K562 (cell line): ENCODE results near the gene OR4D2. TPM values are rescaled to one million over a fixed set of nuclear protein-coding genes. Genes with fewer than 3 reads are reported as not detected.
A peak's percentile ranks its signal among the peaks of the same experiment; 100 is the strongest.

Source experiments
- CCNT2 ChIP-seq: IDR thresholded peaks from 2 replicates; pipeline ENCODE4 v1.6.1; 2011; ENCODE audit warnings: borderline replicate concordance, low read depth, mild to moderate bottlenecking, moderate library complexity, mixed read lengths, low read length; ENCODE audit not compliant: insufficient read length; ENCODE audit errors: extremely low read depth
- CEBPG ChIP-seq, 3 experiments: fragments of 200-800 bp in 1 of 3; sonication (Bioruptor generic) in 1 of 3; sonication (generic) in 1 of 3; formaldehyde crosslinking in 1 of 3; IDR thresholded peaks in 2 of 3; conservative IDR thresholded peaks in 1 of 3; 2 replicates each; pipeline versions ENCODE4 v1.6.1 to v1.8.0; 2016 to 2022; ENCODE audit warnings: missing compliant biosample characterization in 2 of 3, missing genetic modification characterization in 2 of 3, mild to moderate bottlenecking in 1 of 3, missing genetic modification reagents in 1 of 3
- DPF2 ChIP-seq: fragments of 450-650 bp; IDR thresholded peaks from 2 replicates; pipeline ENCODE4 v1.6.1; 2016
- E2F3 ChIP-seq: fragments of 250-450 bp; sonication (Bioruptor Pico); IDR thresholded peaks from 2 replicates; pipeline ENCODE4 v1.4.0; 2020; ENCODE audit warnings: mild to moderate bottlenecking
- FOXA1 ChIP-seq: fragments of 450-650 bp; IDR thresholded peaks from 2 replicates; pipeline ENCODE4 v1.6.1; 2016; ENCODE audit warnings: mild to moderate bottlenecking, borderline replicate concordance
- FOXJ3 ChIP-seq: sonication (generic); formaldehyde crosslinking; IDR thresholded peaks from 2 replicates; pipeline ENCODE4 v1.4.0; 2020; ENCODE audit warnings: mild to moderate bottlenecking, missing genetic modification reagents
- GABPB1 ChIP-seq: sonication (generic); formaldehyde crosslinking; IDR thresholded peaks from 2 replicates; pipeline ENCODE4 v1.8.0; 2022; ENCODE audit warnings: mild to moderate bottlenecking, missing genetic modification reagents
- HNRNPH1 ChIP-seq: fragments of 200-400 bp; formaldehyde crosslinking; optimal IDR thresholded peaks from 2 replicates; pipeline ENCODE3; 2017; ENCODE audit warnings: low read depth, mild to moderate bottlenecking, low read length, moderate library complexity
- HSF4 ChIP-seq: fragments of 250-450 bp; sonication (Bioruptor Pico); IDR thresholded peaks from 2 replicates; pipeline ENCODE4 v2.1.2; 2022; ENCODE audit warnings: mild to moderate bottlenecking, moderate library complexity, borderline replicate concordance
- KLF6 ChIP-seq: fragments of 250-450 bp; sonication (Bioruptor Pico); IDR thresholded peaks from 2 replicates; pipeline ENCODE4 v1.4.0; 2020; ENCODE audit warnings: mild to moderate bottlenecking, moderate library complexity, borderline replicate concordance
- MTF1 ChIP-seq: fragments of 250-450 bp; sonication (Bioruptor Pico); IDR thresholded peaks from 2 replicates; pipeline ENCODE4 v1.9.0; 2021; ENCODE audit warnings: moderate library complexity, mild to moderate bottlenecking, inconsistent platforms, borderline replicate concordance
- OTX1 ChIP-seq: fragments of 450-650 bp; formaldehyde crosslinking; IDR thresholded peaks from 2 replicates; pipeline ENCODE4 v1.4.0; 2022; ENCODE audit warnings: mild to moderate bottlenecking
- PRPF4 ChIP-seq: fragments of 200-400 bp; formaldehyde crosslinking; IDR thresholded peaks from one replicate; pipeline ENCODE4 v1.6.1; 2017; ENCODE audit warnings: low read length, low read depth, mild to moderate bottlenecking; ENCODE audit not compliant: insufficient read depth, poor library complexity, severe bottlenecking
- SMAD1 ChIP-seq: fragments of 150-350 bp; IDR thresholded peaks from 2 replicates; pipeline ENCODE4 v1.6.1; 2014; ENCODE audit warnings: low read length, low read depth; ENCODE audit not compliant: partially characterized antibody
- SPI1 ChIP-seq: IDR thresholded peaks from 2 replicates; pipeline ENCODE4 v1.6.1; 2011; ENCODE audit warnings: low read depth, low read length, control low read depth, borderline replicate concordance
- TRIM28 ChIP-seq: fragments of 450-650 bp; IDR thresholded peaks from 2 replicates; pipeline ENCODE4 v1.6.1; 2017
- XRCC5 ChIP-seq: fragments of 200-400 bp; formaldehyde crosslinking; IDR thresholded peaks from 2 replicates; pipeline ENCODE4 v1.6.1; 2017; ENCODE audit warnings: low read depth, mild to moderate bottlenecking, low read length
- ZNF124 ChIP-seq: sonication (generic); formaldehyde crosslinking; IDR thresholded peaks from 2 replicates; pipeline ENCODE4 v1.8.1; 2022; ENCODE audit warnings: missing genetic modification reagents
- ZNF707 ChIP-seq: fragments of 250-450 bp; sonication (Bioruptor Pico); conservative IDR thresholded peaks from 2 replicates; pipeline ENCODE4 v1.8.0; 2022; ENCODE audit warnings: inconsistent platforms, mild to moderate bottlenecking, moderate library complexity
- ZNF79 ChIP-seq: fragments of 250-450 bp; sonication (Bioruptor Pico); IDR thresholded peaks from 2 replicates; pipeline ENCODE4 v1.4.0; 2020; ENCODE audit warnings: low read depth, mild to moderate bottlenecking, moderate library complexity
- polyA plus RNA-seq, 8 experiments: library from polyadenylated mRNA; depleted of rRNA in 4 of 8; stranded (reverse) in 5 of 8; unstranded in 3 of 8; fragments of >200 nt; fragmentation: Nextera tagmentation in 2 of 8; fragmentation: Illumina TruSeq in 1 of 8; extraction: Ambion mirVana in 2 of 8; extraction: Trizol in 1 of 8; gene quantifications; 2 replicates each; pipeline versions ENCODE4 v1.2.1 to v1.2.3, GENCODE V29; 2011 to 2014; ENCODE audit warnings: inconsistent platforms in 1 of 8, missing spikeins in 1 of 8
- total RNA-seq, 7 experiments: library from RNA; depleted of rRNA in 6 of 7; stranded (reverse); fragments of >200 nt in 6 of 7; fragmentation: Illumina TruSeq in 2 of 7; extraction: Trizol in 2 of 7; gene quantifications; 2 replicates each; pipeline versions ENCODE4 v1.2.1 to v1.2.3, GENCODE V29; 2011 to 2021; ENCODE audit warnings: low replicate concordance in 1 of 7
- TF ChIP-seq, protein P1 (sequence below): fragments of 250-450 bp; sonication (Bioruptor Pico); IDR thresholded peaks from 2 replicates; pipeline ENCODE4 v1.5.1; 2021; ENCODE audit warnings: mild to moderate bottlenecking
- TF ChIP-seq, protein P2 (sequence below): fragments of 250-450 bp; sonication (Bioruptor Pico); IDR thresholded peaks from 2 replicates; pipeline ENCODE4 v1.4.0; 2020
- TF ChIP-seq, protein P3 (sequence below): sonication (generic); formaldehyde crosslinking; IDR thresholded peaks from 2 replicates; pipeline ENCODE4 v1.8.1; 2023; ENCODE audit warnings: mild to moderate bottlenecking, missing genetic modification reagents

OR4D2 gene
- total and polyA plus RNA-seq, 9 of the 15 experiments (the other 6 are each of a cell fraction or from before 2014, with no cell fraction given), result not detected

DNA sequence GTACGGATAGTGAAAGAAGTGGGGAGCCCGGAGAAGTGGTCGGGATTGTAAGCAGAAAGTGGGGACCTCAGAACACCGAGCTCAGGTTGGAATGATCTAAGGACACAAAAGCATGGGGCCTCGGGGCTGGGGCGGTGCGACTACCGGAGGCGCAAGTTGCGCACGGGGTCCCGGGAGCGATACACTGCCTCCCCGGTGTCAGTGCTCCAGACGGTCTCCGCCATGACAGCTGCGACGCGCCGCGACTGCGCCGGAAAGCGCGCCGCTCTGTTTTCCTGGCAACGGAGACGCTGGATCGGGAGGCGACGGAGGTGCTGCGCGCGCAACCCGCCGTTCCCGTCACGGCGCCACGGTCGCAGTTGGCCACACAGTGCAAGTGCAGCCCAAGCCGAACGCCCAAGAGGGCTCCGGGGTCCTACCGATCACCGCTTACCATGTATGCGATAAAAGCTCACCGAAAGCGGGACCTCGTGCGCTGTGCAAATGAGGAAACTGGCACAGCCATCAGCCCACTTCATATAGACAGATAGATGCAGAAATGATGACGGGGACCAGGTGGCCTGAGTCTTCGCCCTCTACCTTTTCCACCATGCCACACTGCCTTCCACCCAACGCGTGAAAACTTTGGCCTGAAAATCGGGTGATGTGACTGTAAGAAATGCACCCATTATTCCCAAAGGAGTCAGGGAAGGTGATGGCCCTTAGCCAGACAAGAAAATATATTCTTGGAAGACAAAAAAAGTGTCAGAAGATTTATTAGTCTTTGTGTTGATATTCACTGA, 52.4 kb downstream of the OR4D2 start, which contains the start of gene MKS1 (continued):
- no peak for TF ChIP-seq CEBPG (CRISPR knock-in tag; IDR thresholded peaks at IDR 0.05)
- TF ChIP-seq CEBPG (tag; conservative IDR thresholded peaks at IDR 0.05 in 1 of 2, IDR thresholded peaks at IDR 0.05 in 1 of 2), result no peak
- no peak for TF ChIP-seq KLF6
- TF ChIP-seq ZNF707 (CRISPR knock-in tag), result no peak
- TF ChIP-seq E2F3, result peak; percentile 56; the same call in 1 of the 2 replicates
- TF ChIP-seq SMAD1, result peak; percentile 71
- TF ChIP-seq ZNF124, result no peak
- TF ChIP-seq FOXJ3 (CRISPR knock-in tag), result no peak
- peak; percentile 49; the same call in 1 of the 2 replicates for TF ChIP-seq DPF2
- peak; percentile 89 for TF ChIP-seq GABPB1 (CRISPR knock-in tag)
- no peak for TF ChIP-seq MTF1 (CRISPR knock-in tag)
- no peak for TF ChIP-seq PRPF4
- TF ChIP-seq HSF4 (CRISPR knock-in tag), result no peak
- no peak for TF ChIP-seq FOXA1
- no peak for TF ChIP-seq ZNF79 (CRISPR knock-in tag)
- no peak for TF ChIP-seq SPI1
- TF ChIP-seq, protein P1, sequence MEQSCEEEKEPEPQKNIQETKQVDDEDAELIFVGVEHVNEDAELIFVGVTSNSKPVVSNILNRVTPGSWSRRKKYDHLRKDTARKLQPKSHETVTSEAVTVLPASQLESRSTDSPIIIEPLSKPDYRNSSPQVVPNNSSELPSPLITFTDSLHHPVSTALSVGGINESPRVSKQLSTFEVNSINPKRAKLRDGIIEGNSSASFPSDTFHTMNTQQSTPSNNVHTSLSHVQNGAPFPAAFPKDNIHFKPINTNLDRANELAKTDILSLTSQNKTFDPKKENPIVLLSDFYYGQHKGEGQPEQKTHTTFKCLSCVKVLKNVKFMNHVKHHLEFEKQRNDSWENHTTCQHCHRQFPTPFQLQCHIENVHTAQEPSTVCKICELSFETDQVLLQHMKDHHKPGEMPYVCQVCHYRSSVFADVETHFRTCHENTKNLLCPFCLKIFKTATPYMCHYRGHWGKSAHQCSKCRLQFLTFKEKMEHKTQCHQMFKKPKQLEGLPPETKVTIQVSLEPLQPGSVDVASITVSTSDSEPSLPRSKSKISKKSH (CRISPR knock-in tag), result no peak
- TF ChIP-seq, protein P2, sequence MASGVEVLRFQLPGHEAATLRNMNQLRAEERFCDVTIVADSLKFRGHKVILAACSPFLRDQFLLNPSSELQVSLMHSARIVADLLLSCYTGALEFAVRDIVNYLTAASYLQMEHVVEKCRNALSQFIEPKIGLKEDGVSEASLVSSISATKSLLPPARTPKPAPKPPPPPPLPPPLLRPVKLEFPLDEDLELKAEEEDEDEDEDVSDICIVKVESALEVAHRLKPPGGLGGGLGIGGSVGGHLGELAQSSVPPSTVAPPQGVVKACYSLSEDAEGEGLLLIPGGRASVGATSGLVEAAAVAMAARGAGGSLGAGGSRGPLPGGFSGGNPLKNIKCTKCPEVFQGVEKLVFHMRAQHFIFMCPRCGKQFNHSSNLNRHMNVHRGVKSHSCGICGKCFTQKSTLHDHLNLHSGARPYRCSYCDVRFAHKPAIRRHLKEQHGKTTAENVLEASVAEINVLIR (CRISPR knock-in tag), result peak; percentile 71
- no peak for TF ChIP-seq TRIM28
- 0 out of 2 replicates have a peak, but pooled peaks have one; percentile 66 for TF ChIP-seq XRCC5
- TF ChIP-seq, protein P3, sequence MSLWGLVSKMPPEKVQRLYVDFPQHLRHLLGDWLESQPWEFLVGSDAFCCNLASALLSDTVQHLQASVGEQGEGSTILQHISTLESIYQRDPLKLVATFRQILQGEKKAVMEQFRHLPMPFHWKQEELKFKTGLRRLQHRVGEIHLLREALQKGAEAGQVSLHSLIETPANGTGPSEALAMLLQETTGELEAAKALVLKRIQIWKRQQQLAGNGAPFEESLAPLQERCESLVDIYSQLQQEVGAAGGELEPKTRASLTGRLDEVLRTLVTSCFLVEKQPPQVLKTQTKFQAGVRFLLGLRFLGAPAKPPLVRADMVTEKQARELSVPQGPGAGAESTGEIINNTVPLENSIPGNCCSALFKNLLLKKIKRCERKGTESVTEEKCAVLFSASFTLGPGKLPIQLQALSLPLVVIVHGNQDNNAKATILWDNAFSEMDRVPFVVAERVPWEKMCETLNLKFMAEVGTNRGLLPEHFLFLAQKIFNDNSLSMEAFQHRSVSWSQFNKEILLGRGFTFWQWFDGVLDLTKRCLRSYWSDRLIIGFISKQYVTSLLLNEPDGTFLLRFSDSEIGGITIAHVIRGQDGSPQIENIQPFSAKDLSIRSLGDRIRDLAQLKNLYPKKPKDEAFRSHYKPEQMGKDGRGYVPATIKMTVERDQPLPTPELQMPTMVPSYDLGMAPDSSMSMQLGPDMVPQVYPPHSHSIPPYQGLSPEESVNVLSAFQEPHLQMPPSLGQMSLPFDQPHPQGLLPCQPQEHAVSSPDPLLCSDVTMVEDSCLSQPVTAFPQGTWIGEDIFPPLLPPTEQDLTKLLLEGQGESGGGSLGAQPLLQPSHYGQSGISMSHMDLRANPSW (CRISPR knock-in tag), result no peak
- no peak for TF ChIP-seq HNRNPH1
- peak; percentile 78 for TF ChIP-seq CCNT2
- TF ChIP-seq OTX1, result no peak; the same call in none of the 2 replicates
